Transverse colon (tissue), 4 donors: ENCODE results near the gene CLTC.

ENCODE experiments used
- EP300 ChIP-seq: sonication (generic); formaldehyde crosslinking; IDR thresholded peaks from one replicate; pipeline ENCODE4 v1.6.1; 2017; ENCODE audit warnings: antibody characterized with exemption, low read depth
- POLR2A ChIP-seq: fragments of 450-650 bp; IDR thresholded peaks from one replicate; pipeline ENCODE4 v1.6.1; 2016; ENCODE audit warnings: antibody characterized with exemption, mild to moderate bottlenecking, moderate library complexity
- POLR2AphosphoS5 ChIP-seq, 3 donors: sonication (generic); formaldehyde crosslinking; IDR thresholded peaks; one replicate each; pipeline ENCODE4 v1.6.1; 2016; ENCODE audit warnings: antibody characterized with exemption in 3 of 3
- TF ChIP-seq, protein P1 (sequence below), 5 experiments: fragments of 200-600 bp in 3 of 5; fragments of 450-650 bp in 2 of 5; sonication (generic) in 3 of 5; IDR thresholded peaks; 1 replicate in 2 of 5; 2 replicates in 3 of 5; pipeline ENCODE4 v1.5.1; 2016 to 2017; ENCODE audit warnings: antibody characterized with exemption in 5 of 5, inconsistent platforms in 3 of 5, mild to moderate bottlenecking in 2 of 5, moderate library complexity in 1 of 5

GRCh38 chr17:59727817-59728533 is 108.3 kb downstream of the CLTC start:
- TF ChIP-seq, protein P1, sequence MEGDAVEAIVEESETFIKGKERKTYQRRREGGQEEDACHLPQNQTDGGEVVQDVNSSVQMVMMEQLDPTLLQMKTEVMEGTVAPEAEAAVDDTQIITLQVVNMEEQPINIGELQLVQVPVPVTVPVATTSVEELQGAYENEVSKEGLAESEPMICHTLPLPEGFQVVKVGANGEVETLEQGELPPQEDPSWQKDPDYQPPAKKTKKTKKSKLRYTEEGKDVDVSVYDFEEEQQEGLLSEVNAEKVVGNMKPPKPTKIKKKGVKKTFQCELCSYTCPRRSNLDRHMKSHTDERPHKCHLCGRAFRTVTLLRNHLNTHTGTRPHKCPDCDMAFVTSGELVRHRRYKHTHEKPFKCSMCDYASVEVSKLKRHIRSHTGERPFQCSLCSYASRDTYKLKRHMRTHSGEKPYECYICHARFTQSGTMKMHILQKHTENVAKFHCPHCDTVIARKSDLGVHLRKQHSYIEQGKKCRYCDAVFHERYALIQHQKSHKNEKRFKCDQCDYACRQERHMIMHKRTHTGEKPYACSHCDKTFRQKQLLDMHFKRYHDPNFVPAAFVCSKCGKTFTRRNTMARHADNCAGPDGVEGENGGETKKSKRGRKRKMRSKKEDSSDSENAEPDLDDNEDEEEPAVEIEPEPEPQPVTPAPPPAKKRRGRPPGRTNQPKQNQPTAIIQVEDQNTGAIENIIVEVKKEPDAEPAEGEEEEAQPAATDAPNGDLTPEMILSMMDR (IDR thresholded peaks at IDR 0.05), result no peak
- TF ChIP-seq POLR2A (no peak), POLR2AphosphoS5 (IDR thresholded peaks at IDR 0.05) (no peak), EP300 (no peak)
